HG03521 (cell line): Measurements from ENCODE around the gene PBX1.

Experiments
- ATAC-seq: cut with Tn5 transposase; IDR thresholded peaks from one replicate; pipeline ENCODE4 v1.9.1; 2021; ENCODE audit warnings: mild to moderate bottlenecking, moderate library complexity; ENCODE audit not compliant: unreplicated experiment

Gene PBX1

GRCh38 chr1:164843743-164844500 is 284.9 kb downstream of the PBX1 start:
- ATAC-seq, result no peak

DNA sequence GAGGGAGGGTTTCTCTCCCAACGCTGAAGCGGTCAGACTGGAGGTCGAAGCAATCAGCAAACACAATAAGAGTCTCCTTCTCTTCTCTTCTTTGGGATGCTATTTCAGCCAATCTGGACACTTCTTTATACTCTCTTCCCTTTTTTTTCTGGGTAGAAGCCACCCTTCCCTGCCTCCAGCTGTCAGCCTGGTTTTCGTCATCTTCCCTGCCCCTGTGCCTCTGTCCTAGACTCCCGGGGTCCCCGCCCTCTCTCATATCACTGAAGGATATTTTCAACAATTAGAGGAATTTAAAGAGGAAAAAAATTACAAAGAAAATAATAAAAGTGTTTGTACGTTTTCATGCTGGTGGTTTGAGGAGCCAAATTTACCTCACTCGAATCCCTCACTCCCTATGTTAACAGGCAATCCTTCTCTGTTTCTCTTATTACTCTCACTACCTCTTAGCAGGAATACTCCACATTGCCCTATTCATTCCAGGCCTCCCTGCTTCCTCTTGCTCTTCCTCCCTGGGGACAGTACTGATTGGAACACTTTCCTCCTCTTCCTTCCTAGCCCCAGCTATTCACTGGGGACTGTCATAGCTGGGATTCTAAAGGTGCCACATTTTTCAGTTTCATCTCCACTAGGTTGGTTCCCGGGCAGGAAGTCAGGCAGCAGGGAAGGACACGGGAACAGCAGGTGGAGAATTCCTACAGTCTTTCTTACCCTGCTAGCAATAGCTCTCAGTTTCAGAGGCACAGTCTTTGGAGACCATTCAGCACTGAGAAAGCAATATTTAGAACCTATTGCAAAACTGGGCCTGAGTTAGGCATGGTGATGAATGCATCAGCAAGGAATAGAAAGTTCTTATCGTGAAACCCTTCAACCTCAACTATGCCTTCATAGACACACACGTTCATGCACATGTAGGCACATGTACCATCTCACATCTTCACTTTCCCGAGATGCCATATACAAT is 288.0 kb downstream of the PBX1 start:
- no peak for ATAC-seq

DNA sequence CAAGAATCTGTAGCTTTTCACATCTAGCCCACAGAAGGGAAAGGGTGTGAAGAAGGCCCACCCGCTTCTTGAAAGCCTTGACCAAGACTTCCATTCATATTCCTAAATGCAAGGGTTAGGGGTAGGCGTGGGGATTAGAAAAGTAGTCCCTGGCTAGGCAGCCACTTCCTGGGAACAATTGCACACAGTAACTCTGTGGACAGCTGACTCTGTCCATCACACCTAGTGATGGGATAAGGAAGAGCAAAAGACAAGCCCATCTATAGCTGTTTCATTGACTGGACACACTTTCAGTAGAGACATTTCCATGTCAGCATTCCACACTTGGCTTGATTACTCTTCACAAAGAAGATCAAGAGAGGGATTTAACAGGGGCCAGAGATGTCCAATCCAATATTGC is 294.2 kb downstream of the PBX1 start:
- no peak for ATAC-seq

- no peak for ATAC-seq
Measured at GRCh38 chr1:164855716-164856329, 296.8 kb downstream of the PBX1 start.

DNA sequence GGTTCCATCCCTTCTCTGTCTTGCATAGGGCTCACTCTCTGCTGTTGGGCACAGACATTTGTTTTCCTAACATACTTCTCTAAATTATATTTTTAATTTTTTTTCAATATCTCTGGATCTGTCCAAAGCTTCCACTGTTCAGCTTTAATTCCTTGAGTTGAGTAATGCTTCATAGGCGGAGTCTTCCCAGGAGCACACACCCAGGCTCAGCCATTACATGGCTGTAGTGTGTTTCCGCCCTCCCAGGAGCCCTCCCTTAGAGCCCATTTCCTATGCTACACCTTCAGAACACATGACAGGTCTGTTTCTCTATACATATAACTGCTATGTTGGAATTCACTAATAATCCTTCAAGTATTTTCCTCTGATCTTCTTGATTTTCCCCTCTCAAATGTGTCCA is 297.4 kb downstream of the PBX1 start:
- no peak for ATAC-seq

- ATAC-seq, result no peak
Measured at GRCh38 chr1:164857439-164857838, 298.5 kb downstream of the PBX1 start.

DNA sequence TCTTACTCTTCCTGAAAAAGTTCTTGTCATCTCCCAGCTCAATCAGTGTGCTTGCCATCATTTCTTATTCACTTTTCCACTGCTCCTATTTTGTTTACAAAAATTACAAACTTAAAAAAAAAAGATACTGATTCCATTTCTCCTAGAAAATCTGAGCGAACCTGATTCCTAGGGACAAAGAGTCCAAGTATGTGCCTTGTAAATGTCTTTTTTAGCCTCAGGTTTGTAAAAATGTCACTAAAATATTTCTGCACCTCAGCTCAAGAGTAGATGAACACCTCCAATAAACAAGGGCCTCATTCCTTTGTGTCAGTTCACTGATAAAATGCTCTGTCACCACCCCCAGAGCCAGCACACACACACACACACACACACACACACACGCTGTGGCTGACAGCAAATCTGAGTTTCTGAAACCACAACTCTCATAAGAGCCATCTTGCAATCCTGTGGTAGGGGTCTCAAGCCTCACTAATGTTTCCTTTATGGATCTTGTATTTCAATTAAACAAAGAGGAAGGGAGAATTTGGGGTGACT is 299.2 kb downstream of the PBX1 start:
- no peak for ATAC-seq

DNA sequence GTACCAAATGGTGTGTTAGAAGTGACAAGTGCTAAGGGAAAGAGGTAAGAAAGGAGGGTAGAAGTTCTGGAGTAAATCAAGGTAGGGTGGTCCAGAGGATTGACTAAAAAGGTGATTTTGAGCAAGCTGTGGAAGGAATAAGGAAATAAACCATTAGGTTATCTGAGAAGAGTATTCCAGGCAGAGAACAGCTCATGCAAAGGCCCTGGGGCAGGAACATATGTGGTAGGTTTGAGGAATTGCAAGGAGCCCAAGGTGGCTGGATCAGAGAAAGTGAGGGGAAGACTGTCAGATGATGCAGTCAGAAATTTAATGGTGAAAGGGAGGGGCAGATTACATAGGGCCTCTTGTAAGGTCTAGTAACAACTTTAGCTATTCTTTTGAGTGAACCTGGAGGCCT is 302.6 kb downstream of the PBX1 start:
- ATAC-seq, result no peak

DNA sequence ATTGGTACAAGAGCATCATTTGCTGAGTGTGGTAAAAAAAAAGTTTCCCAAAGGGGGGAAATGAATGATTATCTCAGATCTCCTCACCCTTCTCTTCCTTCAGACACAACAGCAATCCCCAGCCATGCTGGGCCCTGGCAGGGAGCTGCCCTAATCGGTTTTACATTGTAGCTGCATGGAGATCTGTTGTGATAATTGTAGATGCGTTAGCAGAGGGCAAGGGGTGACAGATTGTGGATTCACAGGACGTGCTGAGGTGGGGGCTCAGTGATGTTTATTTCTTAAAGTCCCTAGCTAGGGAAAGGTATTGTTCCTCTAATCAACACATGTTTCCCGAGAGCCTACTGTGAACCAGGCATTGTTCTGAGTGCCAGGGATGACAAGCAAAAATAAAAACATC is 304.1 kb downstream of the PBX1 start:
- ATAC-seq, result no peak

GRCh38 chr1:164864161-164864560 is 305.2 kb downstream of the PBX1 start:
- ATAC-seq, result no peak

DNA sequence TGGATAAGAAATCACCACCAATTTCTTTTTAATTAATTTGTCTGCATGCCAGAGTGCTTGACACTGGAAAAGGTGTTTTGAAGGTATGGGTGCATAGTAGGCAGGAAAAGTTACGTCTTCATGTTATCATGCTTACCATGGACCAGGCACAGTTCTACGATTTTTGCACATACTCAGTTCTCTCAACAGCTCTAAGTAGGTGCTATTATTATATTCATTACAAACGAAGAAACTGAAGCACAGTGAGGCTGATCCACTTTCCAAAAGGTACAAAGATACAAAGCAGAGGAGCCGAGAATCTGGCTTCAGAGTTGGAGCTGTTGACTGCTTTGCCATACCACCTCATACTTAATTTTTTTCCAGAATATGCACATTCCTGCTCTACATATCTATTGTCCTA is 306.4 kb downstream of the PBX1 start:
- no peak for ATAC-seq

DNA sequence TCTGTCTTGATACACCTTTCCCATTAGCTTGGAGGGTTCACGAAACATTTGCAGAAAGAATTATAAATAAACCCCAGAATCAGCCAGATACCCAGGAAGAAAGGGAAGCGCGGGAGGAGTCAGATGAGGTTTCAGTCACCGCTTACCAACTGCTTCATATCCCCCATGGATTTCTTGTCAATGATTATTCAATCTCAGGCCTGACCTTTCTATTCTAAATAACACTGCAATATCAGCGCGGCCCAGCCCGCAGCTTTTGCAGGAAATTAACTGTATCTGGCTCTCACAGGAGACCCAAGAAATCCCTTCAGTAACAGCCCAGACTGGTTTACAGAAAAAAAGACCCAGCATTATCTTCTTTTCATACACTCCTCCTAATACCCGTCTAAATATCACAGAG is 308.6 kb downstream of the PBX1 start:
- ATAC-seq, result no peak

- no peak for ATAC-seq
Measured at GRCh38 chr1:164868990-164869389, 310.0 kb downstream of the PBX1 start.

- no peak for ATAC-seq
Measured at GRCh38 chr1:164875518-164875917, 316.5 kb downstream of the PBX1 start.

- no peak for ATAC-seq
Measured at GRCh38 chr1:164876398-164877116, 317.6 kb downstream of the PBX1 start.

DNA sequence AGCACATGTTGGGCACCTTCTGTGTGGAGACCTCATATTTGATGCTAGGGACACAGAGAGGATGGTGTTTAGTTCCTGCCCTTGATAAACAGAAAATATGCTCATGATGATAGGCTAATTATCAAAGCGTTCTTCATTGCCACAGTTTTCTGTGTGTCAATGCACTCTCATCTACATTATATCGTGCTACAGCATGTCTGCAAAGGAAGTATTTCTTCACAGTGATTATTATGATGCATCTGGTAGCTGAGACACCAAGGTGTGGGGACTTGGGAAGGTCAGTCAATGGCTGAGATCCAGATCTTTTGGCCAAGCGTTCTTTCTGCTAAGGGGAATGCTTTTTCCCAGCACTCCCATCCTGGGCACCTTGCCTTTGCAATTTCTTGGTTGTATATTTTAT is 321.2 kb downstream of the PBX1 start:
- no peak for ATAC-seq

GRCh38 chr1:164880644-164881043 is 321.7 kb downstream of the PBX1 start:
- ATAC-seq, result no peak

DNA sequence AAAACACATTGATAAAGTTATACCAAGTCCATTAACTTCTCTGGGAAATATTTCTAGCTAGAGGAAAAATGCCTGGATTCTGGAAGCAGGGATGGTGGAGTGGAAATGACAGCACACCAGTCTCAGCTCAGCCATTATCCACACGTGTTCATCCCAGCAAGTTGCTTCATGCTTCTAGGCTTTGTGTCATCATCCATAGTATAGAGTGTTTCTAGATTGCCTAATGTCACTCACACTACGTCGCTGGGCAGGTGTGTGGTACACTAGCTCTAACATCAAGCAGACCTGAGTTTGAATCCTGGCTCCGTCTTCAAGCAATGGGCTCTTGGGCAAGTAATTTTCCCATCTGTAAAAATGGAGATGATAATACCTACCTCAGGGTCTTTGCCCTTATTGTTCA is 326.3 kb downstream of the PBX1 start:
- no peak for ATAC-seq

DNA sequence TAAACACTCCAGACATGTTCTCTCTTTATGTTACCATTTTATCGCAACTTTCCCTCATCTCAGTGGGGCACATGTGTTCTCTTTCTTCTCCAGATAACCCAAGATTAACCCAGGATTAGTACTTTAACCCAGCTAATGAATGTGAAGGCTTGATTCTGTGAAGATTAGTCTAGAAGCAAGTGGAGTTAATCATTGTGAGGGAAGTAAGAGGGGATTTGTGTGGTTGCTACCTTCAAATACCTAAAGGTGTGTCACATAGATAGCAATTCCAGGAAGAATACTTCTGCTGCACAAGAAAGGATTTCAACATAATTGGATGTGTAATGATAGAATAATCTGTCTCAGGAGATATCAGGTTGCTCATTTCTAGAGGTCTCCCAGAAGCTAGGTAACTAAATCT is 327.1 kb downstream of the PBX1 start:
- ATAC-seq, result no peak

DNA sequence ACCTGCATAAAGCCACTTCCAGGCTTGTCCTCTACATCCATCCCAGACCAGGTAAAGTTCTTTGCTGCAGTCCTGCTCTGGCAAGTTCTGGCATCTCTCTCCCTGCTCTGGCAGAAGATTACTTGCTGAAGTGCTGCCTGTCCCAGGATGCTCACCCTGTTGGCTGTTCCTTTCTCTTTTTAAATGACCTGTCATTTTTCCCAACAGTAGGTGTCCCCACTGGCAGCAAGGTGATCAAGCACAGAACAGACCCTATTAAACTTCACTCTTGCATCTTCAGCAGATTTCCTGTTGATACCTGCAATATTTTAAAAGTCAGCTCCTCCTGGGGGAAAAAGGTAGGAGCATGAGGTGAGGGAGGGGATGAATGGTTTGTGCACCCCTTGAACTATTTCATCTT is 332.6 kb downstream of the PBX1 start:
- no peak for ATAC-seq
